SK-N-SH (cell line): ENCODE data around the gene PSMC3IP. TPM values are rescaled to one million over a fixed set of nuclear protein-coding genes. Genes with fewer than 3 reads are reported as not detected.

ENCODE experiments used
- CTCF ChIA-PET: fragments of 300-600, 350-600 bp; formaldehyde crosslinking; extraction: SDS; loops from one replicate; lab custom pipeline; 2021; lab: Yijun Ruan, JAX
- POLR2A ChIA-PET: fragments of 350-600 bp; sonication (Branson Sonifier 250); formaldehyde crosslinking; extraction: SDS; loops from one replicate; lab custom pipeline; 2020; ENCODE audit warnings: antibody characterized with exemption, inconsistent platforms; lab: Yijun Ruan, JAX
- DNase-seq: peaks from one replicate; pipeline ENCODE4 v3.0.0; 2012
- H2AFZ ChIP-seq: fragments of 200-600 bp; sonication (generic); 2 replicates; pipeline ENCODE4 v1.8.1; 2016; ENCODE audit warnings: antibody characterized with exemption, mild to moderate bottlenecking, low read depth
- H3F3A ChIP-seq: fragments of 200-600 bp; sonication (generic); replicated peaks from 2 replicates; pipeline ENCODE3; 2016; ENCODE audit warnings: antibody characterized with exemption, mild to moderate bottlenecking; ENCODE audit not compliant: insufficient read depth
- H3K27ac ChIP-seq, 2 experiments: fragments of 200-500 bp in 1 of 2; fragments of 200-600 bp in 1 of 2; sonication (Bioruptor generic) in 1 of 2; sonication (generic), shearing (Covaris generic) in 1 of 2; 2 replicates each; pipeline versions ENCODE4 v1.5.1 to v1.6.1; 2014 to 2016; ENCODE audit warnings: low read depth in 2 of 2, inconsistent platforms in 1 of 2, low read length in 1 of 2, mild to moderate bottlenecking in 1 of 2, mixed read lengths in 1 of 2
- H3K27me3 ChIP-seq: fragments of 200-600 bp; sonication (generic), shearing (Covaris generic); 2 replicates; pipeline ENCODE4 v1.6.1; 2016; ENCODE audit warnings: mixed run types; ENCODE audit not compliant: insufficient read depth
- H3K36me3 ChIP-seq, 2 experiments: fragments of 200-500 bp in 1 of 2; fragments of 200-600 bp in 1 of 2; sonication (Bioruptor generic) in 1 of 2; sonication (generic) in 1 of 2; replicated peaks in 1 of 2; 2 replicates each; pipeline versions ENCODE3 to v1.5.1; 2014 to 2016; ENCODE audit warnings: low read length in 1 of 2, mild to moderate bottlenecking in 1 of 2; ENCODE audit not compliant: insufficient read depth in 2 of 2, control insufficient read depth in 1 of 2
- H3K4me1 ChIP-seq, 2 experiments: fragments of 200-500 bp in 1 of 2; fragments of 200-600 bp in 1 of 2; sonication (Bioruptor generic) in 1 of 2; sonication (generic), shearing (Covaris generic) in 1 of 2; 2 replicates each; pipeline versions ENCODE4 v1.5.1 to v1.6.1; 2014 to 2016; ENCODE audit warnings: low read depth in 1 of 2, low read length in 1 of 2, mixed run types in 1 of 2; ENCODE audit not compliant: insufficient read depth in 2 of 2, control insufficient read depth in 1 of 2
- H3K4me2 ChIP-seq: fragments of 200-600 bp; sonication (generic), shearing (Covaris generic); 2 replicates; pipeline ENCODE4 v1.6.1; 2017; ENCODE audit warnings: mixed run types
- H3K4me3 ChIP-seq, 2 experiments: fragments of 200-500 bp in 1 of 2; fragments of 200-600 bp in 1 of 2; sonication (Bioruptor generic) in 1 of 2; sonication (generic), shearing (Covaris generic) in 1 of 2; 2 replicates each; pipeline versions ENCODE4 v1.5.1 to v1.8.1; 2014 to 2016; ENCODE audit warnings: low read depth in 2 of 2, inconsistent platforms in 1 of 2, low read length in 1 of 2, mild to moderate bottlenecking in 1 of 2, mixed read lengths in 1 of 2, moderate library complexity in 1 of 2
- H3K79me2 ChIP-seq: fragments of 200-600 bp; sonication (generic); 2 replicates; pipeline ENCODE4 v1.8.1; 2017; ENCODE audit warnings: mild to moderate bottlenecking; ENCODE audit not compliant: insufficient read depth
- H3K9ac ChIP-seq: fragments of 200-600 bp; sonication (generic); 2 replicates; pipeline ENCODE4 v1.6.1; 2017; ENCODE audit warnings: mixed run types
- H3K9me2 ChIP-seq: fragments of 200-600 bp; sonication (generic); 2 replicates; pipeline ENCODE4 v1.6.1; 2017; ENCODE audit warnings: mixed run types
- H3K9me3 ChIP-seq: fragments of 200-600 bp; sonication (generic); 2 replicates; pipeline ENCODE4 v1.6.1; 2017; ENCODE audit warnings: mixed run types, mild to moderate bottlenecking, moderate library complexity
- H4K20me1 ChIP-seq: fragments of 200-600 bp; sonication (generic); 2 replicates; pipeline ENCODE4 v1.6.1; 2017; ENCODE audit warnings: mild to moderate bottlenecking, mixed run types; ENCODE audit not compliant: insufficient read depth
- ELF1 ChIP-seq: IDR thresholded peaks from 2 replicates; pipeline ENCODE4 v1.4.0; 2012
- EP300 ChIP-seq, 2 experiments: IDR thresholded peaks; 2 replicates each; pipeline versions ENCODE4 v1.4.0 to v1.6.1; 2012; ENCODE audit warnings: borderline replicate concordance in 1 of 2, low read depth in 1 of 2, low read length in 1 of 2
- FOXJ3 ChIP-seq: sonication (generic); formaldehyde crosslinking; IDR thresholded peaks from 2 replicates; pipeline ENCODE4 v1.5.1; 2020; ENCODE audit warnings: mild to moderate bottlenecking, missing genetic modification reagents
- MXI1 ChIP-seq: IDR thresholded peaks from 2 replicates; pipeline ENCODE4 v1.6.1; 2012; ENCODE audit warnings: mild to moderate bottlenecking, low read depth, low read length, improper control_type of control experiment
- NRF1 ChIP-seq: IDR thresholded peaks from 2 replicates; pipeline ENCODE4 v1.6.1; 2012; ENCODE audit warnings: low read depth, mild to moderate bottlenecking, low read length
- PBX3 ChIP-seq: IDR thresholded peaks from 2 replicates; pipeline ENCODE4; 2012
- RAD21 ChIP-seq: IDR thresholded peaks from 2 replicates; pipeline ENCODE4 v1.6.1; 2012; ENCODE audit warnings: mild to moderate bottlenecking, low read length
- RCOR1 ChIP-seq: fragments of 150-350 bp; IDR thresholded peaks from 2 replicates; pipeline ENCODE4 v1.6.1; 2017; ENCODE audit warnings: antibody characterized with exemption, low read length
- RFX5 ChIP-seq: IDR thresholded peaks from 2 replicates; pipeline ENCODE4 v1.6.1; 2012; ENCODE audit warnings: mild to moderate bottlenecking, improper control_type of control experiment, low read length
- RXRA ChIP-seq: IDR thresholded peaks from 2 replicates; pipeline ENCODE4 v1.4.0; 2012; ENCODE audit warnings: low read depth, mild to moderate bottlenecking, borderline replicate concordance
- SIN3A ChIP-seq: IDR thresholded peaks from 2 replicates; pipeline ENCODE4 v1.6.1; 2012; ENCODE audit warnings: low read depth, mild to moderate bottlenecking, low read length, moderate library complexity, borderline replicate concordance
- SMC3 ChIP-seq: IDR thresholded peaks from 2 replicates; pipeline ENCODE4 v1.6.1; 2012; ENCODE audit warnings: low read depth, low read length, improper control_type of control experiment
- TAF1 ChIP-seq: IDR thresholded peaks from 2 replicates; pipeline ENCODE4 v1.6.1; 2012; ENCODE audit warnings: low read depth, mild to moderate bottlenecking, low read length, moderate library complexity, borderline replicate concordance
- TCF12 ChIP-seq: IDR thresholded peaks from 2 replicates; pipeline ENCODE4 v1.4.0; 2012
- USF1 ChIP-seq: IDR thresholded peaks from 2 replicates; pipeline ENCODE4 v1.4.0; 2012; ENCODE audit warnings: low read depth, borderline replicate concordance
- USF2 ChIP-seq: fragments of 150-350 bp; IDR thresholded peaks from 2 replicates; pipeline ENCODE4 v1.6.1; 2017; ENCODE audit warnings: antibody characterized with exemption, low read length, low read depth, borderline replicate concordance
- WGBS: methylation state at CpG from one replicate; pipeline ENCODE4 v1.1.6; 2017; ENCODE audit warnings: low lambda C conversion rate; 5-methylcytosine and 5-hydroxymethylcytosine counted together
- polyA plus RNA-seq, 3 experiments: library from polyadenylated mRNA; depleted of rRNA; stranded (reverse); fragments of >200 nt; gene quantifications; 2 replicates each; pipeline ENCODE4 v1.2.3, GENCODE V29; 2012

Gene PSMC3IP
- polyA plus RNA-seq, 1 of the 3 experiments (the other 2 are of a cell fraction), result 17.3 TPM

- no peak for TF ChIP-seq RFX5
Observed at GRCh38 chr17:42563143-42563509, 14.4 kb downstream of the PSMC3IP start (continued).

- POLR2A ChIA-PET, result interaction anchor here (0.6 to 0.8 kb wide), 2 partner anchors 12 to 30 kb away, joined by 3 read pairs; no protein-coding TSS in a partner anchor
- Histone ChIP-seq H3K9me3 (no peaks in the 10 kb centered on the region), H3K79me2 (peaks cover 56% of the 10 kb centered on the region), H3K27ac (peak overlapping the region; percentile 73 to 82), H3K9me2 (no peaks in the 10 kb centered on the region)
- TF ChIP-seq SIN3A, result no peak
- no peak for TF ChIP-seq PBX3
- TF ChIP-seq MXI1, result 0 out of 2 replicates have a peak, but pooled peaks have one; percentile 34
- TF ChIP-seq USF1, result no peak
- TF ChIP-seq FOXJ3, result 0 out of 2 replicates have a peak, but pooled peaks have one; percentile 4
- TF ChIP-seq, all 33 proteins: peak for 2
- Histone ChIP-seq H3K36me3 (peaks cover 13 to 30% of the 10 kb centered on the region in 2 experiments), H3F3A (peaks cover 27% of the 10 kb centered on the region), H3K4me3 (peak overlapping the region; percentile 78 to 98), H4K20me1 (no peaks in the 10 kb centered on the region), H2AFZ (peak overlapping the region; percentile 86), H3K9ac (peak overlapping the region; percentile 86), H3K27me3 (no peaks in the 10 kb centered on the region), H3K4me1 (peaks cover 4 to 30% of the 10 kb centered on the region in 2 experiments; a peak in 3 of 4 replicates), H3K4me2 (peak overlapping the region; percentile 98)
- CTCF ChIA-PET, result interaction anchor here (1.0 to 1.4 kb wide), 2 partner anchors 14 to 15 kb away, joined by 3 to 4 read pairs; no protein-coding TSS in a partner anchor
- 3% methylated on average over 24 of the region's 48 CpGs for WGBS
- no peak for DNase-seq
Observed at GRCh38 chr17:42562388-42563142, 15.0 kb downstream of the PSMC3IP start.

GRCh38 chr17:42561897-42562387 lies 15.6 kb downstream of the PSMC3IP start, which contains the start of gene COASY:
Gene COASY, plus strand, starts transcription at chr17:42562148. Its CDS starts 475 bp downstream, at chr17:42562623.
- POLR2A ChIA-PET, result interaction anchor here (0.8 kb wide), 1 partner anchor 30 kb away, joined by 3 read pairs; no protein-coding TSS in a partner anchor
- H3K27me3 ChIP-seq, result no peaks in the 10 kb centered on the region
- 0% methylated on average over 6 of the region's 26 CpGs for WGBS
- TF ChIP-seq EP300 (IDR thresholded peaks at IDR 0.05; ENCODE audit: borderline replicate concordance in 1 of 2, low read depth in 1 of 2, low read length in 1 of 2), result no peak
- TF ChIP-seq ELF1, result peak; percentile 96
- no peak for TF ChIP-seq NRF1
- no peak for TF ChIP-seq RXRA
- TF ChIP-seq RAD21, result no peak
- TF ChIP-seq USF1, result no peak; the same call in 1 of the 2 replicates
- TF ChIP-seq TCF12, result peak; percentile 21; the same call in 1 of the 2 replicates
- peak; percentile 90 for TF ChIP-seq TAF1
- TF ChIP-seq FOXJ3, result no peak
- TF ChIP-seq SMC3, result no peak
- TF ChIP-seq PBX3, result 0 out of 2 replicates have a peak, but pooled peaks have one; percentile 22
- TF ChIP-seq RCOR1, result no peak; the same call in 1 of the 2 replicates
- TF ChIP-seq USF2, result no peak

More at GRCh38 chr17:42561897-42562387, 15.6 kb downstream of the PSMC3IP start, which contains the start of gene COASY:
- Histone ChIP-seq H3K9ac (peak within 1 kb of the TSS; percentile 86), H3F3A (peaks cover 27% of the 10 kb centered on the region), H3K9me2 (no peaks in the 10 kb centered on the region), H3K9me3 (no peaks in the 10 kb centered on the region), H3K4me2 (peak within 1 kb of the TSS; percentile 98), H3K4me1 (peaks cover 4 to 30% of the 10 kb centered on the region in 2 experiments; a peak in 3 of 4 replicates), H3K79me2 (peaks cover 49% of the 10 kb centered on the region), H3K4me3 (peak within 1 kb of the TSS; percentile 78 to 98), H4K20me1 (no peaks in the 10 kb centered on the region), H3K27ac (peak within 1 kb of the TSS; percentile 73 to 87), H3K36me3 (peaks cover 13 to 30% of the 10 kb centered on the region in 2 experiments), H2AFZ (peak within 1 kb of the TSS; percentile 86)
- peak; percentile 99 for DNase-seq
- CTCF ChIA-PET, result interaction anchor here (1.0 kb wide), 1 partner anchor 118 kb away, joined by 3 read pairs; no protein-coding TSS in a partner anchor
